ENCODE results near the gene RAB34. TPM values are rescaled to one million over a fixed set of nuclear protein-coding genes. Genes with fewer than 3 reads are reported as not detected.

RAB34 gene
- total RNA-seq, 3 donors from 2014 or later = 6.5 to 74.4 (median 19.3) TPM

- no peak for ATAC-seq
- no peak for DNase-seq
- Histone ChIP-seq H3K9me3 (no peaks in the 10 kb centered on the region), H3K4me3 (no peak overlapping the region), H3K36me3 (ENCODE audit: low read depth) (no peaks in the 10 kb centered on the region), H3K4me1 (ENCODE audit: low read depth) (no peaks in the 10 kb centered on the region)
- intact Hi-C loops (cut with DNase I, micrococcal nuclease) = loop anchor here in 1 of 2 donors (10.0 kb wide), 1 partner anchor 159 kb away; no protein-coding TSS in a partner anchor
- no peak for TF ChIP-seq CTCF (IDR thresholded peaks at IDR 0.05)
Observed at GRCh38 chr17:28755486-28755885, 37.8 kb upstream of the RAB34 start.

- Histone ChIP-seq H3K4me3 (no peak overlapping the region), H3K36me3 (ENCODE audit: low read depth) (no peaks in the 10 kb centered on the region), H3K4me1 (ENCODE audit: low read depth) (peaks cover 21% of the 10 kb centered on the region), H3K9me3 (no peaks in the 10 kb centered on the region)
- ATAC-seq = no peak
- no peak for DNase-seq
- intact Hi-C loops (cut with DNase I, micrococcal nuclease) = loop anchor here in 1 of 2 donors (10.0 kb wide), 1 partner anchor 163 kb away; no protein-coding TSS in a partner anchor
- TF ChIP-seq CTCF (IDR thresholded peaks at IDR 0.05) = no peak
Observed at GRCh38 chr17:28751600-28752366, 34.1 kb upstream of the RAB34 start.

GRCh38 chr17:28750178-28751047, 32.7 kb upstream of the RAB34 start:
- H3K4me1 ChIP-seq (ENCODE audit: low read depth) = peaks cover 34% of the 10 kb centered on the region

GRCh38 chr17:28749516-28750177, 32.0 kb upstream of the RAB34 start:
- H3K4me1 ChIP-seq (ENCODE audit: low read depth) = peaks cover 37% of the 10 kb centered on the region
- no peaks in the 10 kb centered on the region for H3K36me3 ChIP-seq (ENCODE audit: low read depth)
- no peak for TF ChIP-seq CTCF (IDR thresholded peaks at IDR 0.05)
- no peak overlapping the region for H3K4me3 ChIP-seq
- H3K9me3 ChIP-seq = no peaks in the 10 kb centered on the region
- intact Hi-C loops (cut with DNase I, micrococcal nuclease) = loop anchor here in 1 of 2 donors (10.0 kb wide), 1 partner anchor 165 kb away; no protein-coding TSS in a partner anchor
- no peak for ATAC-seq
- no peak for DNase-seq

More at GRCh38 chr17:28750178-28751047, 32.7 kb upstream of the RAB34 start:
- intact Hi-C loops (cut with DNase I, micrococcal nuclease) = loop anchor here in 1 of 2 donors (10.0 kb wide), 1 partner anchor 164 kb away; no protein-coding TSS in a partner anchor
- ATAC-seq = peak; percentile 71
- peak; percentile 93 to 99 (median 96) for DNase-seq
- TF ChIP-seq CTCF (IDR thresholded peaks at IDR 0.05) = peak; percentile 99
- Histone ChIP-seq H3K36me3 (ENCODE audit: low read depth) (no peaks in the 10 kb centered on the region), H3K9me3 (no peaks in the 10 kb centered on the region), H3K4me3 (no peak overlapping the region)

GRCh38 chr17:28748852-28749515, 31.3 kb upstream of the RAB34 start:
- Histone ChIP-seq H3K9me3 (no peaks in the 10 kb centered on the region), H3K4me1 (ENCODE audit: low read depth) (peaks cover 37% of the 10 kb centered on the region), H3K36me3 (ENCODE audit: low read depth) (no peaks in the 10 kb centered on the region), H3K4me3 (no peak overlapping the region)
- DNase-seq (peak in 1 of 3 donors; percentile 46), ATAC-seq (no peak)
- intact Hi-C loops (cut with DNase I, micrococcal nuclease) = no loop called here
- no peak for TF ChIP-seq CTCF (IDR thresholded peaks at IDR 0.05)
